HG03457 (cell line): ENCODE results near the gene RIPPLY1.
"Not testable (repeated sequence)": the region's sequence is repeated elsewhere in the genome, so short reads cannot be mapped to it uniquely, and the experiment has no call there.

Experiments used
- ATAC-seq: cut with Tn5 transposase; IDR thresholded peaks from one replicate; pipeline ENCODE4 v1.9.1; 2021; ENCODE audit warnings: moderate number of reproducible peaks; ENCODE audit not compliant: unreplicated experiment

The RIPPLY1 gene

GRCh38 chrX:106917830-106918500 is 14.8 kb upstream of the RIPPLY1 start:
- ATAC-seq: peak; percentile 77

GRCh38 chrX:106912864-106913263 is 9.7 kb upstream of the RIPPLY1 start:
- no peak for ATAC-seq

- no peak for ATAC-seq
Observed at GRCh38 chrX:106906361-106906760, 3.2 kb upstream of the RIPPLY1 start.

GRCh38 chrX:106905064-106905708 is 2.0 kb upstream of the RIPPLY1 start:
- no peak for ATAC-seq

GRCh38 chrX:106903856-106904528 is 851 bp upstream of the RIPPLY1 start:
- no peak for ATAC-seq

- no peak for ATAC-seq
Observed at GRCh38 chrX:106902684-106903083, 457 bp downstream of the RIPPLY1 start.

- no peak for ATAC-seq
Observed at GRCh38 chrX:106901781-106902219, 1.3 kb downstream of the RIPPLY1 start.

GRCh38 chrX:106901341-106901740 is 1.8 kb downstream of the RIPPLY1 start:
- ATAC-seq: no peak

GRCh38 chrX:106899841-106900240 is 3.3 kb downstream of the RIPPLY1 start:
- ATAC-seq: no peak

- no peak for ATAC-seq
Observed at GRCh38 chrX:106899276-106899675, 3.9 kb downstream of the RIPPLY1 start.

GRCh38 chrX:106898462-106898861 is 4.7 kb downstream of the RIPPLY1 start:
- no peak for ATAC-seq

GRCh38 chrX:106897259-106897658 is 5.9 kb downstream of the RIPPLY1 start:
- no peak for ATAC-seq

GRCh38 chrX:106894978-106895452 is 8.1 kb downstream of the RIPPLY1 start:
- ATAC-seq: no peak

GRCh38 chrX:106894392-106894909 is 8.7 kb downstream of the RIPPLY1 start:
- ATAC-seq: no peak

GRCh38 chrX:106891762-106892460 is 11.2 kb downstream of the RIPPLY1 start:
- no peak for ATAC-seq

GRCh38 chrX:106889468-106889867 is 13.7 kb downstream of the RIPPLY1 start:
- ATAC-seq: no peak

- ATAC-seq: no peak
Observed at GRCh38 chrX:106875151-106875550, 28.0 kb downstream of the RIPPLY1 start.

GRCh38 chrX:106874075-106874474 is 29.1 kb downstream of the RIPPLY1 start:
- ATAC-seq: no peak

GRCh38 chrX:106872796-106873195 is 30.3 kb downstream of the RIPPLY1 start:
- not testable (repeated sequence) for ATAC-seq

- no peak for ATAC-seq
Observed at GRCh38 chrX:106863697-106864096, 39.4 kb downstream of the RIPPLY1 start.
